GM12874 (cell line): ENCODE results near the gene EPO.

Experiments
- CTCF ChIP-seq: IDR thresholded peaks from 2 replicates; pipeline ENCODE4 v1.5.1; 2011; ENCODE audit warnings: low read depth, mild to moderate bottlenecking, control low read depth, low read length, moderate library complexity; ENCODE audit not compliant: insufficient read depth

Gene EPO

GRCh38 chr7:100720279-100720670 lies at the start of gene EPO:
EPO (plus strand) TSS chr7:100720468; CDS start chr7:100720981, 513 bp downstream.
- no peak for TF ChIP-seq CTCF

- no peak for TF ChIP-seq CTCF
These were observed 48.6 kb upstream of the EPO start for GRCh38 chr7:100671353-100672327.

- no peak for TF ChIP-seq CTCF
These were observed 46.8 kb upstream of the EPO start, which contains the start of gene GNB2 for GRCh38 chr7:100673302-100673941. GNB2 (plus strand) TSS chr7:100673740; CDS start chr7:100676266, 2,526 bp downstream.

GRCh38 chr7:100673942-100674410 lies 46.3 kb upstream of the EPO start:
- TF ChIP-seq CTCF = no peak

- no peak for TF ChIP-seq CTCF
These were observed 45.7 kb upstream of the EPO start for GRCh38 chr7:100674411-100675104.

GRCh38 chr7:100675105-100675451 lies 45.2 kb upstream of the EPO start:
- no peak for TF ChIP-seq CTCF
